Measurements from ENCODE around the gene RSPO4.

- TF ChIP-seq CTCF (IDR thresholded peaks at IDR 0.05) = no peak
- no peak for TF ChIP-seq POLR2AphosphoS5 (IDR thresholded peaks at IDR 0.05)
These were observed 25.1 kb downstream of the RSPO4 start for GRCh38 chr20:977021-977420.
